H1 (cell line): ENCODE measurements around the gene TAF13. TPM values are rescaled to one million over a fixed set of nuclear protein-coding genes. Genes with fewer than 3 reads are reported as not detected.

ENCODE experiments used
- CHD2 ChIP-seq: IDR thresholded peaks from 2 replicates; pipeline ENCODE4 v1.6.1; 2012; ENCODE audit warnings: low read length, improper control_type of control experiment
- EGR1 ChIP-seq: IDR thresholded peaks from 2 replicates; pipeline ENCODE4 v1.6.1; 2011; ENCODE audit warnings: low read depth, low read length, borderline replicate concordance
- EP300 ChIP-seq, 2 experiments: IDR thresholded peaks; 1 replicate in 1 of 2; 2 replicates in 1 of 2; pipeline ENCODE4 v1.6.1; 2011 to 2012; ENCODE audit warnings: low read depth in 2 of 2, low read length in 2 of 2, mild to moderate bottlenecking in 2 of 2, borderline replicate concordance in 1 of 2, inconsistent platforms in 1 of 2, moderate library complexity in 1 of 2
- EZH2 ChIP-seq: fragments of 200-600 bp; sonication (generic); IDR thresholded peaks from 2 replicates; pipeline ENCODE4 v1.7.1; 2012; ENCODE audit warnings: low read depth, mild to moderate bottlenecking, moderate library complexity, low read length, inconsistent platforms; ENCODE audit not compliant: severe bottlenecking
- GTF2F1 ChIP-seq: IDR thresholded peaks from 2 replicates; pipeline ENCODE4 v1.6.1; 2012; ENCODE audit warnings: low read depth, low read length, improper control_type of control experiment, borderline replicate concordance
- JUND ChIP-seq: IDR thresholded peaks from 2 replicates; pipeline ENCODE4 v1.6.1; 2011; ENCODE audit warnings: mild to moderate bottlenecking, improper control_type of control experiment, low read length
- KDM1A ChIP-seq: fragments of 200-600, 300-600 bp; sonication (generic); IDR thresholded peaks from 2 replicates; pipeline ENCODE4 v1.7.1; 2016; ENCODE audit warnings: mild to moderate bottlenecking, low read length, borderline replicate concordance
- NANOG ChIP-seq: IDR thresholded peaks from 2 replicates; pipeline ENCODE4 v1.6.1; 2011; ENCODE audit warnings: low read length, low read depth, mild to moderate bottlenecking, inconsistent platforms; ENCODE audit not compliant: insufficient read depth, poor library complexity, severe bottlenecking
- PHF8 ChIP-seq: fragments of 200-600 bp; sonication (generic); conservative IDR thresholded peaks from 2 replicates; pipeline ENCODE4 v1.7.1; 2012; ENCODE audit warnings: low read depth, mild to moderate bottlenecking, inconsistent platforms, low read length, moderate library complexity
- POLR2A ChIP-seq, 2 experiments: IDR thresholded peaks; 1 replicate in 1 of 2; 2 replicates in 1 of 2; pipeline ENCODE4 v1.6.1; 2011; ENCODE audit warnings: low read depth in 2 of 2, low read length in 2 of 2, mild to moderate bottlenecking in 2 of 2; ENCODE audit errors: control extremely low read depth in 1 of 2
- RFX5 ChIP-seq: IDR thresholded peaks from 2 replicates; pipeline ENCODE4 v1.6.1; 2011; ENCODE audit warnings: low read depth, low read length, improper control_type of control experiment, borderline replicate concordance
- SIN3A ChIP-seq, 2 experiments: IDR thresholded peaks in 1 of 2; conservative IDR thresholded peaks in 1 of 2; 2 replicates each; pipeline ENCODE4 v1.6.1; 2011 to 2012; ENCODE audit warnings: low read length in 2 of 2, improper control_type of control experiment in 1 of 2, low read depth in 1 of 2, mild to moderate bottlenecking in 1 of 2
- SUZ12 ChIP-seq: fragments of 200-600 bp; sonication (generic); IDR thresholded peaks from 2 replicates; pipeline ENCODE4 v1.6.1; 2012; ENCODE audit warnings: mild to moderate bottlenecking, inconsistent platforms, low read length, moderate library complexity, mixed read lengths
- TAF1 ChIP-seq: IDR thresholded peaks from 2 replicates; pipeline ENCODE4 v1.6.1; 2011; ENCODE audit warnings: mild to moderate bottlenecking, low read depth, low read length
- TCF12 ChIP-seq: IDR thresholded peaks from 2 replicates; pipeline ENCODE4 v1.6.1; 2011; ENCODE audit warnings: low read depth, mild to moderate bottlenecking, low read length
- YY1 ChIP-seq: IDR thresholded peaks from 2 replicates; pipeline ENCODE4 v1.6.1; 2011; ENCODE audit warnings: low read depth, mild to moderate bottlenecking, low read length
- polyA plus RNA-seq, 7 experiments: library from polyadenylated mRNA; depleted of rRNA in 3 of 7; stranded (reverse) in 5 of 7; unstranded in 2 of 7; fragments of >200 nt in 5 of 7; fragments of 200-250 nt in 2 of 7; gene quantifications; 1 replicate in 5 of 7; 2 replicates in 1 of 7; 4 replicates in 1 of 7; pipeline versions ENCODE4 v1.2.1 to v1.2.3, GENCODE V29; 2011 to 2013; ENCODE audit warnings: missing spikeins in 2 of 7, mixed read lengths in 2 of 7
- total RNA-seq: library from RNA; stranded (reverse); fragmentation: NEBNext Ultra II Directional; extraction: Animal tissue kit (Norgen Biotek cat#: 25700); gene quantifications from 2 replicates; pipeline ENCODE4 v1.2.1, GENCODE V29; 2021

TAF13 gene
- total and polyA plus RNA-seq, 2 of the 8 experiments (the other 6 are each of a cell fraction or from before 2014, with no cell fraction given) = 13.1 to 41.7 TPM

DNA sequence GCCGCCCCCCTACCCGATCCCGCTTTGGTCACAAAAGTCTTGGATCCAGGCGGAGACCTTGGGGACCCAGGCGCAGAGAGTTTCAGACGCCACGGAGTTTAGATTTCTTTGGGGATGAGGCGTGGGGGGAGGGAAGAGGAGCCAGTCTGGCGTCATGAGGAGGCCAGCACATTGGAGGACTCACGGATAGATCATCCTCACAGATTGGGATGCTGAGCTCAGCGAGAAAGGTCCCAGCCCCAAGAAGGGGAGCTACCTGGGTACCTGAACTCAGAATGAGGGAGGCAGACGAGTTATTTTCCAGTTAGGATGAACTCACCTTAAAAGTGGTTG, 38.5 kb upstream of the TAF13 start (continued):
- TF ChIP-seq RFX5 (no peak), SUZ12 (0 out of 2 replicates have a peak, but pooled peaks have one; percentile 15), NANOG (no peak), PHF8 (no peak), POLR2A (IDR thresholded peaks at IDR 0.05; ENCODE audit: control extremely low read depth in 1 of 2, low read depth in 2 of 2, low read length in 2 of 2) (no peak), TAF1 (no peak), YY1 (no peak), CHD2 (no peak), GTF2F1 (no peak), EP300 (IDR thresholded peaks at IDR 0.05; ENCODE audit: borderline replicate concordance in 1 of 2, low read depth in 2 of 2, low read length in 2 of 2) (no peak), EGR1 (no peak), JUND (no peak), EZH2 (peak; percentile 13), KDM1A (peak; percentile 30; the same call in 1 of the 2 replicates), TCF12 (no peak), SIN3A (conservative IDR thresholded peaks at IDR 0.05 in 1 of 2, IDR thresholded peaks at IDR 0.05 in 1 of 2; ENCODE audit: low read depth in 1 of 2, low read length in 2 of 2) (no peak)
- TF ChIP-seq, all 59 proteins: peak for 4
